Stimulated activated CD8-positive, alpha-beta memory T cell treated with anti-CD3 and anti-CD28 coated beads, Interleukin-4, amount 100 ng/mL, for 48 hours (primary cell): ENCODE measurements around the gene FOXF2.

Source experiments
- DNase-seq: peaks from one replicate; pipeline ENCODE4 v3.0.0-alpha.2; 2020

The FOXF2 gene

DNA sequence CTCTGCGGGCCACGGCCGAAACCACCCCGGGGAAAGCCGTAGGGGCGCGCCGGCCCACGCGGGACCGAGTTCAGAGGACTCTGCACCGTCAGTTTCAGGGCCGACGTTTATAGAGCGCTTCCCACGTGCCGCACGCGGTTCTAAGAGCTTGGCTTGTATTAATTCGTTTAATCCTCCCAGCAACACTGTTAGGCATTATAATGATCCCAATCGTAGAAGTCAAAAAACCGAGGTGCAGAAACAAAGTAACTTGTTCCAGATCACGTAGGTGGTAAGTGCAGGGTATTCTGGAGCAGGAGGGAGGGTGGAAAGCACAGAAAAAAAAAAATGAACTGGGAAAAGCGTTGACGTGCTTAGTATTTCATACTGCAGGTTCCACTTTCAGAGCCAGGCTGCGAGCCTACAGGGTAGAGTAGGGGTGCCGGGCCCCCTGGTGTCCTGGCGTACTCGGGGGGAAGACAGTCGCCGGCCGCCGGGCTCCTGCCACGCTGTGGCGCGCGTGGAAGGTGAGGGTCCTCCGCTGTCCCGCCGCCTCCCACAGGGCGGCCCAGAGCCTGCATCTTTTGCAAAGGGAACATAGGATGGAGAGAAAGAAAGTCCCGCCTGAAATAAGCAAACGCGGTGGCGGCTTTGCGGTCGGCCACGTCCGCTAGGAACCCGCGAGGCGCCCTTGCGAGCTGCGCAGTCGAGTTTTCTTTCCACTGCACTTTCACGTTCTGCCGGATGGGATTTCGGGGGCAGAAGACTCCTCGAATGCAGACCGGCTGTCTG is 10.2 kb upstream of the FOXF2 start:
- peak; percentile 35 for DNase-seq

DNA sequence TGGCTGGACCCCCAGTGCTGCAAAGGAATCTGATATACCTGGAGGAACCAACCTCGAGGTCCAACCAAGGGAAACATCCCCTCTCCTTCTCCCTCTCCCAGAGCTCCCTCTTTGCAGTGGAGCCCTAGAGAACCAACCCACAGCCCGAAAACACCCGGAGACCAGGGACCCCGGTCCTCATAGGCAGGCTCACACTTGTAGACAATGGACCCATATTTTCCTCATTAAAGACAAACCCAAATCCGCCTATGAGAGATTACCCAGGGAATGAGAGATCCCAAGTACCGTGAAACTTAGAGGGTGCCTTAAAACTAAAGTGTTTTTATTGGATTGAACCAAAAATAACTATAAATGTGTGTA is 9.6 kb upstream of the FOXF2 start:
- no peak for DNase-seq

DNA sequence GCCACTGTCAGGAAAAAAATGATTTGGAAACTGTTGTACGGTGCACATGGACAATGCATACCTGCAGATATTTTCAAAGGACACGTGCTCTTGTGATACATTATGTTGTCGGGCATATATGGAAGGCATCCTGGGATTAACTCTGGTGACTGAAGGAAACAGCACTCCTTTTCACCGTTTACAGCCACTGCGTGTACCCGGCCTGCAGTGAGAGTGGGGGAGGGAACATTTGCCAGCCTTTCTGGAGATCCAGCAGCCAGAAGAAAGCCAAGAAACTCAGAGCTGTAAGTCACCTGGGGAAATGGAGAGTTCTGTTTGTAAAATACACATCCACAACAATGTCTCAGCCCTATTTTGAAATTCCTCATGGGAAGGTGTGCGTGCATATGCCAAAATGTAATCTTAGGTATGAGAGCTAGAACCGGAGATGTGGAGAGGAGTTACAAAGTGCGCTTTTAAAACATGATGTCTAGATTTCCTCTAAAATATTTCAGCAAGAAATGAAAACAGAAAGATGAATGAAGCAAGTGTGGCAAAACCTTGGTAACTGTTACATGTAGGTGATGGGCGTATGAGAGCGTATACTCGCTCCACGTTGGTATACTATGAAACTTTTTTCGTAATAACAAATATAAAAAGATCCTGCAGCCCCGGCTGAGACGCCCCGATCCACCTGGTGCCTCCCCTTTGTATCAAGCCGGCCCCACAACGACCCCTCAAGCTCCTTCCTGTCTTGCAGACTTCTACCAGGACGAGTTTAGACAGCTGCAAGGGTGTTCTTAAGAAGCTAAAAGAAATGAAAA is 8.6 kb upstream of the FOXF2 start:
- no peak for DNase-seq

DNA sequence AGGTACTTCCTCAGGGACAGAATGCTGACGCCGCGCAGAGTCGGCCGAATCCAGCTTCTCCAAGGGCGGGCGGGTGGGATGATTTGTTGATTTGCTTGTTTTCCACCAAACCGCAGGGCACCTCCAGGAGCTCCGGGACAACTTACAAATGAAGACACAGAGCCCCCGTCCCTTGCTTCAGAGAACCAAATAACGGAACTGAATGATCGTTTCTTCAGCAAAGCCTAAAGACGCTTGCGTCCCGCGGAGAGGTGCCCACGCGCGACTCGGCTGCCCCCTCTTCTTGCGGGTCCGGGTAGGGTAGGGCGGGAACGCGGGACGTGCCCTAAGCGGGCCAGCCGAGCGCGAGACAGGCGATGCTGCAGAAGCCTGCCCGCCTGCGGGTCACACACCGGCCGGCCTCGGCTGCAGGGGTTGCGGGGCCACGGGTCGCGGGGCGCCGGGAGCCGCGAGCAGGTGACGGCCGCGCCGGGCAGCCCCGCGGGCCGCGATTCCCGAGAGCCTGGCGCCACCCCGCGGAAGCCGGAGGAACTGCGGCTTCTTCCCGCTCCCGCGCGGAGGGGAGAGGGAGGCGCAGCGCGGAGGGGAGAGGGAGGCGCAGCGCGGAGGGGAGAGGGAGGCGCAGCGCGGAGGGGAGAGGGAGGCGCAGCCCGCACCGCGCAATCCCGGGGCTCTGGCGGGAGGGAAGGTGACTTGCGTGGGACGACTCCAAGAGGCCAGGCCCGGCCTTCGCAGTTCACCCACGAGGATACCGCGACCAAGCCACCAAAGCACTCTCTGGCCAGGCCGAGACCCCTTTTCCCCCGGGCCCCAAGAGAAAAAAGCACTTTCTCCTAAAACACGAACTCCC is 7.7 kb upstream of the FOXF2 start:
- DNase-seq: peak; percentile 83

DNA sequence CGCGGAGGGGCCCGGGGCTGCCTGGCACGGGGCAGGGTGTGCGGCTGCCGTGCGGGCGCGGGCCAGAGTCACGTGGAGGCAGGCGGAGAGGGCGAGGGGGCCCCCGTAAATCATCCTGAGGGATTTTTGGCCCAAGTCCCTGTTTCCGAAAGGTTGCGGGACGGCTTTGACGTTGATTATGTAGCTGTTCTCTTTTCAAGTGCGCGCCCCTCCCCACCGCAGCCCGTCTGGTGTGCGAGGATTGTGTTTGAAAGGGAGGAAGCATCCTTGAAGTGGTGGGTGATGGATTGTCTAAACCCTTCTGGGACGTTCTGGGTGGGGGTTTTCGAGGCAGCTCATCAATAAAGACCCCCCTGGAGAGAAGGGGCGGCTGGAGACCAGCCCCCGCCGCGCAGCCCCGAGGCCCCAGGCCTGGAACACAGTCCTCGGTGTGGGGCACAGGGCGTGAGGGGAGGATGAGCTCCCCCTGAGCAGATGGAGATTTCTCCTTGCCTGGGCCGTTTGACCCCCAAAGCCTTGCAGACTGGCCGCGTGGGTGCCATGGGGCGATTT is 7.0 kb upstream of the FOXF2 start:
- DNase-seq: no peak

DNA sequence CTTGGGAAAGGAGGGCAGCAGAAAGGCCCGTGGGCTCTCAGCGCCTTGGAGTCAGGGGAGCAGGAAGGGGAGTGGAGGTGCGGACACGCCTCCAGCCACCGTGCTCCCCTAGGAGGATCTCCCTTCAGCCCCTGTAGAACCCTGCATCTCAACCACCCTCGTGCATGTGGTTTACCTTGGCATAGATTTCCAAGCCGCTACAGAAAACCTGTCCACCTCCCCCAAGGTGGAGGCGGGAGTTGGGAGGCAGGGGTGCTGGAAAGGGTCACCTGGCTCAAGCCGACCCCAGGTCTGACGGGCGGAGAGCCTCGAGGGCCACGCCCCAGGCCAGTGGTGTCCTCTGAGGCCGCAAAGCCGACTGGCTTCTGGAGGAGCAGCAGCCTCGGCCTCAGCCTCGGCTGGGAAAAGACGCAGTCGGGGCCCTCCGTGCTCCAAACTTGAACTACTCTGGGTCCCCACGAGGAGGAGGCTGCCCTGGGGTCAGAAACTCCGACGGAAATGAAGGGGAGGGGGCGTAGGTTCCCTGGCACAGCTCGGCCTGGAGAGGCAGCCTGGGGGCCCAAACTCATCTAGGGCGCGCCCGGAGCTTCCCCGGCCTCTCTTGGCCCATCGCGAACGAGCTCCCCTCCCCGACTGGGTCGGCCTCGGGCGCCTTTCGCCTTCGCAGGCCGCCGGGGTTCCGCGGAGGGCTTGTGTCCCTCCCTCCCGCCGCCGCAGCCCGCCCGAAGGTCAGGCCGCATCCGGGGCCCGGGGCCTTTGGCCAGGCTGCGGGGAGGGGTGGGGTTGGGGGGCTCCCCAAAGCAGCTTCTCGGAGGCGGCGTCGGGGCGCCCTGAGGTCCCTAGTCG is 6.3 kb upstream of the FOXF2 start:
- no peak for DNase-seq

DNA sequence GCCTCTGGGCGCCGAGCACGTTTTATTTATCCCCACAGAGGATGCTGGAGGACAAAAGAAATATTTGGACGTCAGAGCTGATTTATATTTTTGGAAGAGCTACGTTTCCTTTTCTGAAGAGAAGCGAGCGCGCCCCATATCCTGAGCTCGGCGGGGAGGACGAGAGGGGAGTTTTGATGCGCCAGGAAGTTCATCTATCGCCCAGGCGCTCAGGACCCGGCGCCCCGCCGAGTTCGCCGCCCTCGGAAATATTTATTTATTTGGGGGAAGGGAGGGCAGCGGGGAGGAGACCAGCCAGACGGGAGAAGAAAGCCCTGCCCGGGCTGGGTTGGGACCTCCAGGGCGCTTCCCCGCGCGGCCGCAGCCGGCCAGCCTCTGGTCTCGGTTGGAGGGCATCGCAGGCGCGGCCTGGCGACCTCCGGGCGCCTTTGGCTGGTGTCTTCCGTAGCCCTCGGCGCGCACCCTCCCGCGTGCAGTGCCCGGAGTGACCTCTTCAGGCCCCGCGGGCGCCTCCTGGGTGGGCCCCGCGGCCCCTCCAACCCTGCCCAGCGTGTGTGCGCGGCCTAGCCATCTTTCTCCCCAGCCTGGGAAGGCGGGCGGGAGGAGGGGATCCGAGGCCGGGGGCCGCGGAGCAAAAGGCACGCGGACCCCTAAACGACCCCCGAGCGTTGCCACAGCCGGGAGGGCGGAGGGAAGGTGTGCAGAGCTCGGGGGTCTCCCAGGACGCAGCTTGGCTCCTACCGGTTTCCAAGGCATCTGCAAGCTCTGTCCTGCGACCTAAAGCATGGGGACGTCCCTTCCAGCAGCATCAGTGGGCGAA is 5.4 kb upstream of the FOXF2 start:
- DNase-seq: no peak

DNA sequence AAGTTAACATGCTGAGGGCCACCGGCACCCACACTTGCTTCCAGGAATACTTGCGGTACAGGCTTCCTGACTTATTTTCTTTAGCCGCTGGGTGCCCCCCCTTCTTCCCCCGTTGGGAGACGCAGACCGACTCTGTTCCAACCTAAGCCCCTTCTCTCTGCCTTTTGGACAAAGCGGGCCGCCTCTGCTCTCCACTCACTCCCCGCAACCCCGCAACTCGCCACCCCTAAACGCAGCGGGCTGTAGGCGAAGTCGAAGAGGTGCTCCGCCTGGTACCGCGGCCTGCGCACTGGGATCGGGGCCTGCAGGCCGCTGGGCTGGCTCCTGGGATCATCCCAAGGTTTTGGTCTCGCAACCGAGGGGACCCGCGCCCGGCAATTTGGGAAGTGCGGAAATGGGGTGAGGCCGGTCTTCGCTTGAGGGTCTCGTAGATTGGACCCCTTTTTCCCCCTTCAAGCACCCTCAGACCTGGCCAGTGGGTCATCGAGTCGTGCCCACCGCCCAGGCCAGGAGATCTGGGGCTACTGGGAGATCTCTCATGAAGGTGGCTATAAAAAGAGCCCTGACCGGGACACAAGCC is 4.7 kb upstream of the FOXF2 start:
- DNase-seq: no peak

DNA sequence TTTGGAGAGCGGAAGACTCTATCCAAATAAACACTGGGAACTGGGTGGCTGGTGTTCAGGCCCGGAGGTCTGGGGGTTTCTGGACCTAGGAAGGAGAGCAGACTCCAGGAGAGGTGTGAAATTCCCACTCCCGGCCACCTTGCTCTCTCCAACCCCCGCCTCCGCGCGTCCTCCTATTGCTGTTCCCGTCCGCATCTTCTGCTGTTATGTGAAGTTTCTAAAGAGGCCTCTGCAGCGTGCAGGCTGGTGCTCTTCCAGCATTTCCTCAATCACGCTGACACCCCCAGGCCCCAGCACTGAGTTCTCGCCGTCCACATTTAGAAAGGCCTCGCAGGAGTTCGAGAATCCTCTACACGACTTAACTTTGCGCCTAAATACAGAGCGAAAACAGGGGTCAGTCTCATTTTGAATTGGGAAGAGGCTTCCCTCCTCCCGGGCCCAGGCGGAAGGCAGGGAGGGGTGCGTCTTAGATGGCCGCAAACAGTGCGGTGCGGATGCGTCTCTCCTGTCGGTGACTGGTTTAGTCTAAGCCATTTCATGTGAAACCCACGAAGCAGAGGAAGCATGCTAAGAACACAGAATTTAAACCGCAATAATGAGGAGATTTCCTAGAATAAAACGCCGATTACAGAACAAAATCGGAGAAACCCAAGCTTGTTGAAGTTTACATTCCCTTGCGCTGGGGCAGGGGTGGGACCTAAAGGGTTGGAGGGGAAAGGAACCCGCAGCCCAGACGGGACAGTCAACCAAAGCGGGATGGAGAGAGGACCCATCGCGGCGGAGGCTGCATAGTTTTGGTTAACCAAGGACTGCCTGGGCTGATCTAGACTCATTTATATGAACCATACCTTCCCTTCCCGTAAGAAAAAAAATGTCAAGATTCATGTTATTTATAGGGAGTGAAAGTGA is 4.0 kb upstream of the FOXF2 start:
- DNase-seq: no peak

DNA sequence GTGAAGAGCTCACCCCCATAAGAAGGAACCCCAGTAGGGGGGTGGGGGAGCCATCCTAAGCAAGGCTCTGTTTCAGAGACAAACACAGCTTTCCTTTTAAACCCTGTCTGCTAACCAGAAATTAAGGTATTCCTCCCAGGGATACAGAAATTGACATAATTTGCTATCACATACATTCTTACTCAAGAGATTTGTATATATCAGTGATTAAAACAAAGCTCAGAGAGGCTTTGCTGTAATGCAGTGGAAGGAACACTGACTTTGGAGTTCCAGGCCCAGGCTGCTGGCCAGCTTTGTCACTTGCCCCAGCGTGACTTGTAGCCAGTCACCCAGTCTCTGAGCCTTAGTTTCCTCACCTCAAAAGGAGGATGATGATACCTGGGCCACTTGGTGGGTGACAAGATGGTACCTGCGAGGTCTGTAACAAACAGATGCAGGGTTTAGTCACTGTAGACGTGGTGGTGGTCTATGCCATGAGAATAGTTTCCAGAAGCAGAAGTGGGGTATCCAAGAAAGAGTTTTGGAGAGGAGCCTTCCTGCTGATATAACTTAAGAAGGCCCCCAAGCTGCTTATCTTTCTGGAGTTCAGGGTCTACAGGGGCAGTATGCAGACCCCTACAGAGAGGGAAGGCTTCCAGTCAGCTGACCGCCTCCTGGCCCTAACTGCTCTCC is 3.2 kb upstream of the FOXF2 start:
- DNase-seq: no peak

DNA sequence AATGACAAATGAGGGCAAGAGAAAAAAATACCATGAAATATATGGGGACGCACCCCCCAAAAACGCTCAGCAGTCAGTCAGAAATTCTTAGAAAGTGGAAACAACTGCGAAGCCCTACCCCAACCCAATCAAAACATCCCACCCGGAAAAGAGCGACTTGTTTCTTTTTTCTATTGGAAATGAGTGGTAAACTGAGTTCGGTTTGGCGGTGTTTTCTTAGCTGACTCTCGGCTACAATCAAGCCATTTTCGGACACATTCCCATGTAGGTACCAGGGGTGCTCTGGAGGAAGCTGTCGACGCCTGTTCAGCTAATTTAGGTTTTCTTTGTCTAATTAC is 1.9 kb upstream of the FOXF2 start:
- no peak for DNase-seq

DNA sequence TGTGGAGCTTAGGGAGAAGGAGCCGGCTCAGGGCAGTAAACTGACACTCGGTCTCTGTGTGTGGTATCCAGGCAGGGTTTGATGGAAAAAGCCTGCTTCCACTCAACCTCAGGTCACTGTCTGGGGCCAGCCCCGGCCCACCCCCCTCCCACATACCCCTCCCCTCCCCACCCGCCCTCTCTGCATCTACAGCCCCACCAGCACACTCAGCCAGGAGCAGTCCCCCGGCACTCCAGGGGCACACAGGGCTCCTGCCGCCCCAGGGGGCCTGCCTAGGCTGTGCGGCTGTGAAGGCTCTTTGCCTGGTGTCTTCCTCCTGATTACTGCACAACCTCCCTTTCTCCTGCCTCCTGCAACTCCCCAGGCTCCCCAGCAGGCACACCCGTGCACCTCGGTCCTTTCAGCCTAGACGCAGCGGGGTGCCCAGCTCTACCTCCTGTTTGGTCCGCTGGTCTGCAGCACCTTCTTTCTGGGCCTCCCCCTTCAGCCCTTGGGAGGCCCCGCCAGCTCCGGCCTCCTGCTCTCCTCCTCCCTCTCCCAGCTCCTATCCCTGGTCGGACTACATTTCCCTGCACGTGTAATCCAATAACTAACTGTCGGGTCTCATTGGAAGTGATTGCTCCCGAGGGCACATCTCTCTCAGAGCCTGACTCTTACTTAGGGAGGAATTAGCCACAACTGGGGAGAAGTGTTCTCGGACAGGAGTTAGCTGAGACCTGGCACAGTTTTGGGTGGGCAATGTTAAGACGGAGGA is 1.3 kb upstream of the FOXF2 start:
- DNase-seq: no peak

DNA sequence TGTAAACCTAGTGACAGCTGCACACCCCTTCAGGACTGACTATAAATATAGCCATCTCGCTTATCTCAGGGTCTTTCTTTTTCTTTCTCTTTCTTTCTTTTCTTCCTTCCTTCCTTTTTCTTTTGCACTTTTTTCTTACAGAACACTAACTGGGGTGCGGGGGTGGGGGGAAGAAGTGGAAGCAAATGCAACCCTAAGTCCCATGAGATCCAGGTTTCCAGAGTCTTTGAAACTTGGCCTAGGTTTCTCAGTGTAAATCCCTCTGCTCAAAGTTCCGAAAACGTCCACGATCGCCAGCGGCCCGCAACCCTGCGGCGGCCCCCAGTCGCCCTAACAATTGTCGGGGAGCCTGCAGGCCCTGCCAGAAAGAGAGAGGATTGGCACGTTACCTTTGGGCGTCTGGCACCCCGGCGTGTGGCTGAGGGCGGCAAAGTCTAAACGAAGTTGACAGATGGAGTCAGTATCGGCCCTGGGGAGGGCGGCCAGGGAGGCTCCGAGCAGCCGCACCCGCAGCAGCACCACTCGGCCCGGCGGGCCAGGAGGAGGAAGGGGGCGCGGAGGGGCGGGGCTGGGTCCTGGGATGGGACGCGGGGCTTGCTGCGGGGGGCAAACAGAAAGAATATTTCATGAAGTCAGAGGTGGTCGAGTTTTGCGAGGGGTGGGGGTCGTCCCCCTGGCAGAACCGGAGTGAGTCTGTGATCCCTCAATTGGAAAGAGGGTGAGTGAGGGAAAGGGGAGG is 577 bp upstream of the FOXF2 start:
- no peak for DNase-seq

DNA sequence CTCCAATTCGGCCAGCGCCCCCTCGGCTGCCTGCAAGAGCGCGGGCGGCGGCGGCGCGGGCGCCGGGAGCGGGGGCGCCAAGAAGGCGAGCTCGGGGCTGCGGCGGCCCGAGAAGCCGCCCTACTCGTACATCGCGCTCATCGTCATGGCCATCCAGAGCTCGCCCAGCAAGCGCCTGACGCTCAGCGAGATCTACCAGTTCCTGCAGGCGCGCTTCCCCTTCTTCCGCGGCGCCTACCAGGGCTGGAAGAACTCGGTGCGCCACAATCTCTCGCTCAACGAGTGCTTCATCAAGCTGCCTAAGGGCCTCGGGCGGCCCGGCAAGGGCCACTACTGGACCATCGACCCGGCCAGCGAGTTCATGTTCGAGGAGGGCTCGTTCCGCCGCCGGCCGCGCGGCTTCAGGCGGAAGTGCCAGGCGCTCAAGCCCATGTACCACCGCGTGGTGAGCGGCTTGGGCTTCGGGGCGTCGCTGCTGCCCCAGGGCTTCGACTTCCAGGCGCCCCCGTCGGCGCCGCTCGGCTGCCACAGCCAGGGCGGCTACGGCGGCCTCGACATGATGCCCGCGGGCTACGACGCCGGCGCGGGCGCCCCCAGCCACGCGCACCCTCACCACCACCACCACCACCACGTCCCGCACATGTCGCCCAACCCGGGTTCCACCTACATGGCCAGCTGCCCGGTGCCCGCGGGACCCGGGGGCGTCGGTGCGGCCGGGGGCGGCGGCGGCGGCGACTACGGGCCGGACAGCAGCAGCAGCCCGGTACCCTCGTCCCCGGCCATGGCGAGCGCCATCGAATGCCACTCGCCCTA is 963 bp downstream of the FOXF2 start:
- DNase-seq: no peak

DNA sequence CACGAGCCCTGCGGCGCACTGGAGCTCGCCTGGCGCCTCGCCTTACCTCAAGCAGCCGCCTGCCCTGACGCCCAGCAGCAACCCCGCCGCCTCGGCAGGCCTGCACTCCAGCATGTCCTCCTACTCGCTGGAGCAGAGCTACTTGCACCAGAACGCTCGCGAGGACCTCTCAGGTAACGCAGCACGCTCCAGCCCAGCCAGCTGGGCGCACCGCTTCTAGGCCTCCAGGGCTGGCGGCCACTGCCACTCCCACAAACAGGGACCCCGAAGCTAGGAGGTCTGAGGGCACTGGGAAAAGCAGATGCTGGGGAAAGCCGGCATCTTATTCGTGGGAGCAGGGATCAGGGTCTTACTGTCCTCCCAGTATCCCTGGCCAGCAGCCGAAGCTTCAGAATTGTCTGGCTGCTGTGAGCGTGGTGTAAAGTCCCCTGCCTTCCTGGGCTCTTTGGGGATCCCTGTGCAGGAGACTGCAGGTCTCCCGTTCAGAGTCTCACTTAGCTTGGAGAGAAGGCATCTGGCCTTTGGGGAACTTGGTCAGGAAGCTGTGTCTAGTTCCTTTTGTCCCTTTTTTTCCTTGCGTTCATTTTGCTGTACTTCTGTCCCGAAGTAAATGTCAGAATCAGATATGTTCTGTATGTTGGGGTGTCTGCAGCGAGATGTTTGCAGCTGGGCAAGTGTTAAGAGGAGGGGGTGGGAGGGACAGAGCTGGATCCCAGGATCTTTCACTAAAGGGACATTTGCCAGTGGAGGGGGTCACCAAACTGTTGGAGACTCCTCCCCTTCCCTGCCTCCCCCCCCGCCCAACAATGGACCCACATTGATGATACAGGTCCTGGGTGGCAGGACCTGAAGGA is 1.8 kb downstream of the FOXF2 start:
- DNase-seq: no peak

DNA sequence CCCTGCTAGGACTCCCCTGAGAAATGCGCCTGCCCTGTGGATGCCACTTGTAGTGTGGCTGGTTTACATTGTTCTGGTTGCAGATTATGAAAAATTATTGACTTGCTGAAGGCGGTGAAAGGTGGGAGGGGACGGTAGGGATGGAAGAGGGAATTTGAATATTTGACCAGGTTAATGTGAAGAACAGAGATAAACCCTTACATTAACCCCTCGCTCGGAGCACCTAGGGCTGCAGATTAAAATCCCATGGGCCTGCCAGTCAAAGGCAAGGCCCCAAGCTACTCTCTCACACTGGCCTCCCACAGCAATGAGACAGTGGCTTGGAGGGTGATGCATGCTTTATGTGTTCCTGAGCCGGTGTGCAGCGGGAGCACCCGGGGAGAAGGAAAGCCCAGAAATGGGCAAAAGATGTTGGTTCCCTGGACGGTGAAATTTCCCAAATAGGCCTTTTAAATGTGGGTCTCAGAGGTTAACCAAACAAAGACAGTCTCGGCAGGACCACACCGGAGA is 2.5 kb downstream of the FOXF2 start:
- no peak for DNase-seq
